ENCODE measurements around the gene CYB5B. TPM values are rescaled to one million over a fixed set of nuclear protein-coding genes. Genes with fewer than 3 reads are reported as not detected.
A peak's percentile ranks its signal among the peaks of the same experiment; 100 is the strongest.

CYB5B gene
- total RNA-seq, 1 donor = 67.7 TPM

DNA sequence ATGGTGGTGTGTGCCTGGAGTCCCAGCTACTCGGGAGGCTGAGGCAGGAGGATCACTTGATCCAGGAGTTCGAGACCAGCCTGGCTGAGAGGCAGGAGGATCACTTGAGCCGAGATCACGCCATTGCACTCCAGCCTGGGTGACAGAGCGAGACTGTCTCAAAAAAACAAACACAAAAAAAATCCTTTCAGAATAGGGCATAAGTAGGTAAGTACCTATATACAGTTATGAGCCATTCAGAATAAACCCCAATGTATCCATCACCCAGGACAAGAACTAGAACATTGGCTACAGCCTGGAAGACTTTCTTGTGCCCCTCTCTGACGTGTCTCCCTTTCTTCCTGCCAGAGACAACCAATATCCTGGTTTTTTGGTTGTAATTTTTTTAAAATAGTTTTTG is 54.3 kb downstream of the CYB5B start:
- Histone ChIP-seq H4K20me1 (ENCODE audit: insufficient read depth, low read length) (no peaks in the 10 kb centered on the region), H3K79me2 (ENCODE audit: insufficient read depth, low read length) (no peaks in the 10 kb centered on the region), H2AFZ (ENCODE audit: low read length) (no peak overlapping the region), H3K4me1 (ENCODE audit: insufficient read depth, low read length) (peaks cover 40% of the 10 kb centered on the region), H3K27ac (ENCODE audit: low read depth, low read length) (no peak overlapping the region), H3K4me3 (ENCODE audit: insufficient read depth, low read length) (no peak overlapping the region), H3K36me3 (ENCODE audit: insufficient read depth, low read length) (no peaks in the 10 kb centered on the region), H3K9me3 (ENCODE audit: low read depth, low read length) (no peaks in the 10 kb centered on the region), H3K4me2 (ENCODE audit: insufficient read depth, low read length) (no peak overlapping the region), H3K27me3 (ENCODE audit: insufficient read depth, low read length) (no peaks in the 10 kb centered on the region)
- DNase-seq (ENCODE audit: insufficient read length, low spot score, missing footprints) = no peak
- TF ChIP-seq, protein P1, sequence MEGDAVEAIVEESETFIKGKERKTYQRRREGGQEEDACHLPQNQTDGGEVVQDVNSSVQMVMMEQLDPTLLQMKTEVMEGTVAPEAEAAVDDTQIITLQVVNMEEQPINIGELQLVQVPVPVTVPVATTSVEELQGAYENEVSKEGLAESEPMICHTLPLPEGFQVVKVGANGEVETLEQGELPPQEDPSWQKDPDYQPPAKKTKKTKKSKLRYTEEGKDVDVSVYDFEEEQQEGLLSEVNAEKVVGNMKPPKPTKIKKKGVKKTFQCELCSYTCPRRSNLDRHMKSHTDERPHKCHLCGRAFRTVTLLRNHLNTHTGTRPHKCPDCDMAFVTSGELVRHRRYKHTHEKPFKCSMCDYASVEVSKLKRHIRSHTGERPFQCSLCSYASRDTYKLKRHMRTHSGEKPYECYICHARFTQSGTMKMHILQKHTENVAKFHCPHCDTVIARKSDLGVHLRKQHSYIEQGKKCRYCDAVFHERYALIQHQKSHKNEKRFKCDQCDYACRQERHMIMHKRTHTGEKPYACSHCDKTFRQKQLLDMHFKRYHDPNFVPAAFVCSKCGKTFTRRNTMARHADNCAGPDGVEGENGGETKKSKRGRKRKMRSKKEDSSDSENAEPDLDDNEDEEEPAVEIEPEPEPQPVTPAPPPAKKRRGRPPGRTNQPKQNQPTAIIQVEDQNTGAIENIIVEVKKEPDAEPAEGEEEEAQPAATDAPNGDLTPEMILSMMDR (IDR thresholded peaks at IDR 0.05; ENCODE audit: extremely low read depth, low read depth, low read length) = no peak

DNA sequence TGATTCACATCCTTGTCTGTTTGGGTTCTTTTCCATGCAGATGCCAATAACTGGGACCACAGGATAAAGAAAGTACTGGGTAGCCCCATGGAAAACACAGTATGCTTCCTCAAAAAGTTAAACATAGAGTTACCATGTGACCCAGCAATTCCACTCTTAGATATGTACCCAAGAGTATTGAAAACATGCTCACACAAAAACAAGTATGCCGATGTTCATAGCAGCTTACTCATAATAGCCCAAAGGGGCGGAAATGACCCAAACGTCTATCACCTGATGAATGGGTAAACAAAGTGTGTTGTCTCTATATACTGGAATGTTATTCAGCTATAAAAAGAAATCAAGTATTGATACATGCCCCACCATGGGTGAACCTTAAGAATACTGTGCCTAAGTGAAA is 55.4 kb downstream of the CYB5B start:
- no peak overlapping the region for H3K27ac ChIP-seq (ENCODE audit: low read depth, low read length)
- TF ChIP-seq, protein P1 (IDR thresholded peaks at IDR 0.05; ENCODE audit: extremely low read depth, low read depth, low read length) = no peak

DNA sequence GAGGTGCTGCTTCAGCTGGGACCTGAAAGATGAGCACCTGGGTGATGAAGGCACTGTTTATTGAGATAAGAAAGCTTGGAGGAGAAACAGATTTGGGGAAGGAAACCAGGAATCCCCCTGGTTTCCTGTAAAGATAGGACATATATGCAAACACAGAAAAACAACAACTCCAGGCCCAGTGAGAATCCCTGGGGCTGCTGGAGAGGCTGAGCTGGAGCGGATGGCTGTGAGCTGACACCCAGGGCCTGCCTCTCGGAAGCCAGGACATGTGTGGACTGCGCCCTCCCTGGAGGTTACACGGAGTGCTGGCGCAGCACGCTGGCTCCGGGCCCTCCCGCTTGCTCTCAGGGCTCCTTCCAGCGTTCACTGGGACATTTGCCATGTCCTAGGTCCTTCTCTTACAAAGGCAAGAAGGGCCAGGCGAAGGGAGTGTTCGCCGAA is 57.5 kb downstream of the CYB5B start:
- H4K20me1 ChIP-seq (ENCODE audit: insufficient read depth, low read length) = no peaks in the 10 kb centered on the region
- H3K4me3 ChIP-seq (ENCODE audit: insufficient read depth, low read length) = peak overlapping the region; percentile 48
- TF ChIP-seq, protein P1 (IDR thresholded peaks at IDR 0.05; ENCODE audit: extremely low read depth, low read depth, low read length) = no peak
- peaks cover 25% of the 10 kb centered on the region for H3K4me1 ChIP-seq (ENCODE audit: insufficient read depth, low read length)
- peak overlapping the region; percentile 66 for H3K4me2 ChIP-seq (ENCODE audit: insufficient read depth, low read length)
- peak overlapping the region; percentile 79 for H2AFZ ChIP-seq (ENCODE audit: low read length)
- no peaks in the 10 kb centered on the region for H3K9me3 ChIP-seq (ENCODE audit: low read depth, low read length)
- peak overlapping the region; percentile 73 for H3K27ac ChIP-seq (ENCODE audit: low read depth, low read length)
- H3K79me2 ChIP-seq (ENCODE audit: insufficient read depth, low read length) = no peaks in the 10 kb centered on the region
- H3K36me3 ChIP-seq (ENCODE audit: insufficient read depth, low read length) = no peaks in the 10 kb centered on the region
- DNase-seq (ENCODE audit: insufficient read length, low spot score, missing footprints) = peak; percentile 85
- no peaks in the 10 kb centered on the region for H3K27me3 ChIP-seq (ENCODE audit: insufficient read depth, low read length)

More for the DNA sequence above, 55.4 kb downstream of the CYB5B start:
- Histone ChIP-seq H4K20me1 (ENCODE audit: insufficient read depth, low read length) (no peaks in the 10 kb centered on the region), H3K27me3 (ENCODE audit: insufficient read depth, low read length) (no peaks in the 10 kb centered on the region), H3K4me1 (ENCODE audit: insufficient read depth, low read length) (peaks cover 35% of the 10 kb centered on the region), H3K4me3 (ENCODE audit: insufficient read depth, low read length) (no peak overlapping the region), H3K79me2 (ENCODE audit: insufficient read depth, low read length) (no peaks in the 10 kb centered on the region), H3K36me3 (ENCODE audit: insufficient read depth, low read length) (no peaks in the 10 kb centered on the region), H3K9me3 (ENCODE audit: low read depth, low read length) (no peaks in the 10 kb centered on the region), H2AFZ (ENCODE audit: low read length) (no peak overlapping the region), H3K4me2 (ENCODE audit: insufficient read depth, low read length) (no peak overlapping the region)
- DNase-seq (ENCODE audit: insufficient read length, low spot score, missing footprints) = no peak

DNA sequence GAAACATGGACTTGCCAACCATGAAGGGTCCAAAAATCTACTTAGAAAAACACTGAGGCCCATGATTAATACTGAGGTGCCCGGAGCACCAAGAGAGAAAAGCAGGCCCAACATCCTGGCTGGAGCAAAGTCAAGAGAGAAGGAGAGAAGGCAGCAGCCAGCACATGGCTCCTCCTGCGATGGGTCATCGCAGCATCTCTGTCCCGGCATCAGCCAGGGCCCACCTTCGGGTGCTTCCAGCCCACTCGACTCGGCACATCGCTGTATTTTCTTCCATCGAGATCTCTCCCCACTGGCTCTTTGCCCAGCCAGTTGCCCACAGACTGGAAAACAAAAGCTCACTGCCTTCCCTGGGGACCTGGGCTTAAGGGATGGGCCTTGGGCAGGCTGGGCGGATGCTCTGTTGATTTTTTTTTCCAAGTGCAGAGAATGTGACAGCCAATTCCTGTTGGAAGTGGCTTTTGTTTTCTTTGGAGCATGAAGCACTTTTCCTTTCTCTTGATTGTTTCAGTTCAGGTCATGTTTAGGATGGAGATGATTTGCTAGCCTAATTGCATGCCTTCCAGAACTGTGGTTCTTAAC is 58.1 kb downstream of the CYB5B start:
- no peaks in the 10 kb centered on the region for H4K20me1 ChIP-seq (ENCODE audit: insufficient read depth, low read length)
- TF ChIP-seq, protein P1 (IDR thresholded peaks at IDR 0.05; ENCODE audit: extremely low read depth, low read depth, low read length) = no peak
- no peaks in the 10 kb centered on the region for H3K27me3 ChIP-seq (ENCODE audit: insufficient read depth, low read length)
- no peaks in the 10 kb centered on the region for H3K36me3 ChIP-seq (ENCODE audit: insufficient read depth, low read length)
- no peaks in the 10 kb centered on the region for H3K79me2 ChIP-seq (ENCODE audit: insufficient read depth, low read length)
- H3K4me2 ChIP-seq (ENCODE audit: insufficient read depth, low read length) = peak overlapping the region; percentile 66
- H2AFZ ChIP-seq (ENCODE audit: low read length) = peak overlapping the region; percentile 79
- H3K4me1 ChIP-seq (ENCODE audit: insufficient read depth, low read length) = peaks cover 19% of the 10 kb centered on the region
- DNase-seq (ENCODE audit: insufficient read length, low spot score, missing footprints) = peak; percentile 91
- H3K9me3 ChIP-seq (ENCODE audit: low read depth, low read length) = no peaks in the 10 kb centered on the region
- H3K27ac ChIP-seq (ENCODE audit: low read depth, low read length) = peak overlapping the region; percentile 73
- H3K4me3 ChIP-seq (ENCODE audit: insufficient read depth, low read length) = peak overlapping the region; percentile 48
